NCI-H524 (cell line): ENCODE data around the gene THADA.

ENCODE experiments used
- DNase-seq, 2 experiments: peaks; one replicate each; lab custom pipeline; 2025; lab: John Stamatoyannopoulos, UW

Gene THADA

GRCh38 chr2:43186321-43186678 is 409.5 kb downstream of the THADA start:
- no peak for DNase-seq

- DNase-seq = no peak
Observed at GRCh38 chr2:43185146-43185545, 410.7 kb downstream of the THADA start.

- no peak for DNase-seq
Observed at GRCh38 chr2:43184339-43184895, 411.4 kb downstream of the THADA start.

GRCh38 chr2:43183743-43184142 is 412.1 kb downstream of the THADA start:
- no peak for DNase-seq

GRCh38 chr2:43180897-43181296 is 414.9 kb downstream of the THADA start:
- no peak for DNase-seq
